GM20431 (cell line): ENCODE data around the gene KRTAP5-2.

Experiments
- in situ Hi-C: fragments of 300-500 bp; cut with MseI, MboI; formaldehyde crosslinking; loops from one replicate; pipeline ENCODE4 v1.15.0; 2020; ENCODE audit warnings: low sequenced_read_pairs; ENCODE audit not compliant: unreplicated experiment

KRTAP5-2 gene

DNA sequence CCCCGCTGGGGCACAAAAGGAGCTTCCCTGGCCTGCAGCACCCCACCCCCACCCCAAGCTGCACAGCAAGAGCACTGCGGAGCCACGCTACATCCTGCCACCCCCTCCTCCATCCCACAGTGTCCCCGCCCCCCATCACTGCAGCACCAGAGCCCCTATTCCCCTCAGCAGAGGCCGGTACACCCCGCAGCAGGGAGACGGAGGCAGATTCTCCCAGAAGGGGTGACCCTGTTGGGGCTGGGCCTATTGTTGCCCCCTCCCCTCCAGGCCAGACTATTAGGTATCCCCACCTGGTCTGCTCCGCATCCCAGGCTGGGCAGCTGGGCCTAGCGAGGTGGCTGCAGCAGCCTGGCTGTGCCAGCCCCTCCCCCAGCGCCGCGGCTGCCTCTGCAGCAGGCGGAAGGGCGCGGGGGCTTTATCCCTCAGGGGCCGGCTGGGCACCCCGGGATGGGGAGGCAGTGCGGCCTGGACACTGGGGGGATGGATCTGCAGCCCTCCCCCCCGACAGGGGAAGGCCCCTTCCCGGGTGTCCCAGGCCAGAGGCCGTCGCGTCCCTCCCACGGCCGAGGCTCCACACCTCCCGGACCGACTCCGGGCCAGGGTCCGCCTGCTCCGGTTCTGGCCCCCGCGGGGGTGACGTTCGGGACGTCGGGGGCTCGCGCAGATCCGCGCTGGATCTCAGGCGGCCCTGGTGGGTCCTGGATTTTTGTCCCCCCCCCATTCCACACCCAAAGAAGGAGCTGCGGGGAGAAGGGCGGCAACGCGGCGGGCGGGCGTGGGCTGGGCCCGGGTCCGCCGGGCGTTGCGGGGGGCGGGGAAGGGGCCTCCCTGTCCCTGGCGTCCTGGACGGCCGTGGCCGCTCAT lies 27.0 kb downstream of the KRTAP5-2 start:
- in situ Hi-C loops, result no loop called here

DNA sequence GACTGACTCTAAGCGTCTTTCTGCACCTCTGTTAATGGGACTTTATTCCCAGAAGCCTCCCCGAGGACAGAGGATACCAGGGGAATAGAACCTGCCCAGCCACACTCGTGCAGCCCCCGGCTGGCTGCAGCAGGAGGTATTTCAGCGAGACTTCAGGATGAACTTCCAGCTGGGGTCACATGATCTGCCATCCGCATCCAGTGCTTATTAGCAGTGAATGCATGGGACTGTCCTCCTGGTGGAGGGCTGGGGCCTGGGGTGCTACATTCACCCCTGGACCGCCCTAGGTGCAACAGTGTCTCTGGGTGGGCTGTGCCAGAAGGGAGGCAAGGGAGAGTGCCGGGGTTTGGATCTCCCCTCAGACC lies 27.6 kb downstream of the KRTAP5-2 start:
- in situ Hi-C loops, result no loop called here

DNA sequence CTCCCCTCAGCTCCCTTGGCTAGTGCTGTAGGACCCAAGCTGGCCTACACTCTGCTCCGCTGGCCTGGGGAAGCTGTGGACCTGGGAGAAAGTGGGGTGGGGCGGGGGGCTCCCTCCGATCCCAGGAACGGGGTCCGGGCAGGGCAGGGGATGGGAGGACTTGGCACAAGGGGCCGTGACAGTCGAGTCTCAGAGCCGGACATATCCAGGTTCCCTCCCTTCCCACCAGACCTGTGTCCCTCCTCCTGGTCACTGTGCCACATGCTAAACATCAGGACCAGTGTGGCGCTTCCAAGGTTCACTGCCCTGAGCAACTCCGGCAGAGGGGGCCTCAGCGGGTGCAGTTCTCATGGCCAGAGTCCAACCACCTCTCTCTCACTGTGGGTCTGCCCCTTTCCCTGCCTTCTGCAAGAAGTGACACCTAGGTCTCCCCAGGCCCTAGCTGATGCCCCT lies 28.1 kb downstream of the KRTAP5-2 start:
- in situ Hi-C loops, result no loop called here

DNA sequence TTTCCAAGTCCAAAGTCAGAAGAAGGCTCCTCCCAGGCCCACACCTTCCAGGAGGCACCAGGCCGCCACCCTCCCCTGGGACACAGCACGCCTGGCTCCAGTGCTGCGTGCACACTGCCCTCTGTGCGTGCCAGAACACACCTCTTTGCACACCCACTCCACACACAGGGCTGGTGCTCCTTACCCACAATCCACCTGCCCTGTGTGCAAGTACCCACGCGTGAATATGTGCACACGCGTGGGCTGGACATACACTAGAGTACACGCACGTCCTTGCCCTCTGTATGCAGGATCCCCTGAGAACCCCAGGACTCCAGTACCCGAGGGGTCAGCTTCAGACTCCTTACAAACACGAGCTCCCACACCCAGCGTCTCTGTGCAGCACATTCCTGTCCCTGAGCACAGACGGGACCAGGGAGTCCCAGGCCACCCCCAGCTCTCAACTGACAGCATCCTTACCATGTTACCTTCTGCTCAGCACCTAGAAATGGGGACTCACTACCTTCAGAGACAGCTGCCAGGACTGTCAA lies 28.8 kb downstream of the KRTAP5-2 start:
- in situ Hi-C loops, result no loop called here

DNA sequence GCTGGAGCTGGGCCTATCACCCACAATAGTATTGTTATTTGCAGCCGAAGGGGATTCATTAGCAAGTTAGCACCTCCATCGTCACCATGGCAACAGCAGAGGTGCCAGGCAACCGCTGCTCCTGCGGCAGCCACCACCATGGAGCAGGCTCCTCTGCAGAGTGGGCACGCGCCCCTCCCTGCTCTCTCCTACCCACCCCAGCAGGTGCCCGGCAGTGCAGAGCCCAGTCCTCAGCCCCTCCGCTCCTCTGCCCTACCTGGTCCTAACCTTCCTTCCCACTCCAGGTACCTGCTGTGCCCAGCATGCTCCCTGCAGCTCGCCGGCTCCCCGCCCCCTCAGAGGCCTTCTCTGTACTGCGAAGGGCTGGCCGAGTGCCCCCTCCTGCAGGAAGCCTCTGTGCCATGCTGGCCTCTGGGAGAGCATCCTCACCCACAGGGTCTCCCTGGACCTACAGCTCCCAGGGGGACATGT lies 29.6 kb downstream of the KRTAP5-2 start:
- in situ Hi-C loops, result no loop called here

DNA sequence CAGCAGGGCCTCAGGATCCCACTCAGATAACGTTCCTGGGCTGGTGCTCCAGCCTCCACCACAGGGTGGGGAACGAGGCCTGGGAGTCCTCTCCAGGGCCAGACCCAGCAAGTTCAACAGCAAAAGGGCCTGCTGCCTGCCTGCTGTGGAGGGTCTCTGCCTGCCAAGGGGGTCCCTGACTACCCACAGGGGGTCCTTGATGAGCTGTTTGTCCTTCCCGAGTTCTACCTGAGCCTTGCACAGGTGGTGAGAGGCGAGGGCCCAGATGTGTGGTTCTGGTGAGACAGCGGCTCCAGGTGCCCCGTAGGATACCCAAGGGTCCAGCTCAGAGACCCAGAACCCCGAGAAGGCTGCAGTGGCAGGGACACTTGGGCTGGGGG lies 30.4 kb downstream of the KRTAP5-2 start:
- in situ Hi-C loops, result no loop called here

DNA sequence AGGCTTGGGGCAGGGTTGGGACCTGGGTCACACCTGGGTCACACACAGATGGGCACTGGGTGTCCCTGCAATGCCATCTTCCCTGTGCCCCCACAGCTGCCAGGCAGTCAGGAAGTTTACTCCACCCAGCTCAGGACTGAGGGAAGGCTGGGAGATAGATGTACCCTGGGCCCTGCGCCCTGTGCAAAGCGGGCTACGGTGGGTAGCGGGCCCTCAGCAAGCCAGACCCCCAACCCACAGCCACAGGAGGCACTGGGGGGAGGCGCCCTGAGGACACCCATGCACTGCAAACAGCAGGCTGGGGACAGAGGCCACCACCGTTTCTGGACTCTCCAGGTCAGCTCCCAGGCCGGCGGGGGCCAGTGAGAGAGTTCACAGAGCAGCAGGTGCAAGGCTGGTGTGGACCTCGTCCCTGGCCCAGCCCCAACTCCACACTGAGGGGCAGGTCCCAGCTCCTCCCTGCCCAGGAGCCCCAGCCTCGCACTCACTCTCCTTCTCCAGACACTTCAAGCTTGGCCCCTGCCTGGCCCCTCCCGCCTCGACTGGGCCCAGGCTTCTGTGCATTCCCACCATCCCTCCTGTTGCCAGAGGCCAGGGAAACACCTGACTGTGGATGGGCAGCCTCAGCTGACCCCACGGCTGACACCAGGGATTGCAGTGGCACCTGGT lies 30.9 kb downstream of the KRTAP5-2 start:
- in situ Hi-C loops, result no loop called here

DNA sequence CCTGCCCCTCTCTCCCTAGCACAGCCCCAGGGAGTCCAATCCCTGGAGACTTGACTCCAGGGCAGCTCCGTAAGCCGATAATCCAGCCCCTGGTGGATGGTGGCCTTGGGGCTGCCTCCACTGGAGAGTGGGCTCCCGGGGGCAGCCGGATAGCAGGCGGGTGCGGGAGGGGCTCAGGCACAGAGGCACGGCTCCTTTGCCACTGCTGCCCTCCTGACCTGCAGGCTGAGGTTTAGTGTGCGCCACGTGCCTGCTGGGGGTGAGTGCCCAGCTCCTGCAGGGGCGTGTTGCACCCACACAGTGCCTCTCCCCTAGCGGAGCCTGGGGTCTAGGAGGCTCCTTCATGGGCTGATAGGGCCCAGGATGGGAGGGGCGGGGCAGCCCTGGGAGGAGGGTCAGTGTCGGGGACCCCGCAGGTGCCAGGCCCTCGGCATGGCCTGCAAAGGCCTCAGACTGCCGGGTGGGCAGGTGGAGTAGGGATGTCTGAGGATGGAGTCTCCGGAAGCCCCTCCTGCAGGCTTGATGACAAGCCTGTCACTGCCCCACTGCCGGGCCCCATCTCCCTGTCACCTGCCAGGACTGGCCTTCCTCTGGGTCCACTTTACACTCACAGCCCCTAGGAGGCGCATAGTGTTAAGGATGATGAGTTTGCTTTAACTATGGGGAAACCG lies 31.6 kb downstream of the KRTAP5-2 start:
- in situ Hi-C loops, result no loop called here

DNA sequence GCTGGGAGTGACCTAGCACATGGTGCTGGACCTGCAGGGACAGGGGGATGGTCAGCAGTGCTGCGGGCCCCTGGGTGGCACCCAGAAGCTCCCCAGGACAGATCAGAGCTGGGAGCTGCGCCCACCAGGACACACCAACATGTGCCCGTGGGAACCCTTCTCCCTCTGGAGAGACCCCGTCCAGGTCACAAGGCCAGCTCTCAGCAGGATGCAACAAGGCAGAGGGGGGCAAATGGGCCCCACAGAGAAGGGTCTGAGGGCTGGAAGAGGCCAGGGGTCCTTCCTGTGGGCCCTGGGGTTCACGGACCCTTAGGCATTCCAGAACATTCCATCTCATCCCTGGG lies 32.2 kb downstream of the KRTAP5-2 start:
- in situ Hi-C loops, result no loop called here

DNA sequence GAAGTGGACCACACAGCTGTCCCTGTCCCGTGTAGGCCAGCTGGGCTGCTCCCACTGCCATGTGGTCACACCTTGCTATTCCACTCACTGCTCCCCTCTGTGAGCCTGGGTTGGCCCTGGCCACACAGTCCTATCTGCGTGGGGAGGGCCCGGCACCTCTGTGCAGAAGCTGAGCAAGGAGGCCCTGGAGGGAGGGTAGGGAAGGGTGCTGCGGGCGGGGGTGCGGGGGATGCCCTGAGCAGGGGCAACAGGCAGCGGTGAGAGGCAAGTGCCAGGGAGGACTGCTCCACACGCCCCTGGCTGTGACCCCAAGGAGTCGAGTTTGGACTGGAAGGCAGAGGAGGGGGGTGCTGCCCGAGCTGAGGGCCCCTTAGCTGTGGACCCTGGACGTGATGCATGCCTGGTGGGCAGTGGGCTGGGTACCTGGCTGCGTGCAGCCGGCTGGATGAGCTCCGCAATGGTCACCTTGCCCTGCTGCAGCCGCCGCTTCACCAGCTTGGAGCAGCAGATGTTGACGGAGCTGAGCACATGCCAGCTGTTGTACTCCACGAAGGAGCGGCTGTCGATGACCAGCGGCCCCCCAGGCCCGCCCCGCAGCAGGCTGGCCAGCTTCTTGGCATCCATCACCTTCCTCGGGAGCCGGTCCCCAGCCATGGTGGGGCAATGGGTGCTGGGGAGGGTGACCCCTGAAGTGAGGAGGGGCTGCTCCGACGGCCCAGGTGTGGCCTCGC lies 32.8 kb downstream of the KRTAP5-2 start:
- in situ Hi-C loops, result no loop called here

DNA sequence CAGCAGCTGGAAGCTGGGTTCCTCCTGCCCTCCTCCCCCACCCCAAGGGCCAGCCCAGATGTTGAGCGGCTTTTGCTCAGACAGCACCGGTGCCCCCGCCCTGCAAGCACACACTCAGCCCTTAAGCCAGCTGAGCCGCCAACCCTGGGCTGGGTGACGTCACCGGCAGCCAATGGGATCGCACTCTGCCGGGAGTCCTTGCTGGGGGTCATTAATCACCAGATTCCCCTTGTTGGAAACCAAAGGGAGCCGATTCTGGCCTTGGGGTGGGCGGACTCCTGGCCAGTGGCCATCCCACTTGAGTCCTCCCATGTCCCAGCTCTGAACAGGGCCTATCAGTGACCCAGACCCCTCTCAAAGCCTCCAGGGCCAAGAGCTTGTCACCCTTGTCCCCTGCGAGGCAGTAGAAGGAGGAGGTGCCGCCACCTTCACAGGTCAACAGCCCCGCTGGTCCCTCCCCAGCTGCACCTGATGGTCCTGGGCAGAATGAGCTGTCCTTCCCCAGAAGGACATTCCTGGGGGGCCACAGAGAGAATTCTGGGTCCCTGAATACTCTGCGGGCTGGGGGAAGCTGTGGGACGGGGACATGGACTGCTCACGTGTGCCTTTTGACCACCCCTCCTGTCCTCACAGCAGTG lies 33.4 kb downstream of the KRTAP5-2 start:
- in situ Hi-C loops, result no loop called here

DNA sequence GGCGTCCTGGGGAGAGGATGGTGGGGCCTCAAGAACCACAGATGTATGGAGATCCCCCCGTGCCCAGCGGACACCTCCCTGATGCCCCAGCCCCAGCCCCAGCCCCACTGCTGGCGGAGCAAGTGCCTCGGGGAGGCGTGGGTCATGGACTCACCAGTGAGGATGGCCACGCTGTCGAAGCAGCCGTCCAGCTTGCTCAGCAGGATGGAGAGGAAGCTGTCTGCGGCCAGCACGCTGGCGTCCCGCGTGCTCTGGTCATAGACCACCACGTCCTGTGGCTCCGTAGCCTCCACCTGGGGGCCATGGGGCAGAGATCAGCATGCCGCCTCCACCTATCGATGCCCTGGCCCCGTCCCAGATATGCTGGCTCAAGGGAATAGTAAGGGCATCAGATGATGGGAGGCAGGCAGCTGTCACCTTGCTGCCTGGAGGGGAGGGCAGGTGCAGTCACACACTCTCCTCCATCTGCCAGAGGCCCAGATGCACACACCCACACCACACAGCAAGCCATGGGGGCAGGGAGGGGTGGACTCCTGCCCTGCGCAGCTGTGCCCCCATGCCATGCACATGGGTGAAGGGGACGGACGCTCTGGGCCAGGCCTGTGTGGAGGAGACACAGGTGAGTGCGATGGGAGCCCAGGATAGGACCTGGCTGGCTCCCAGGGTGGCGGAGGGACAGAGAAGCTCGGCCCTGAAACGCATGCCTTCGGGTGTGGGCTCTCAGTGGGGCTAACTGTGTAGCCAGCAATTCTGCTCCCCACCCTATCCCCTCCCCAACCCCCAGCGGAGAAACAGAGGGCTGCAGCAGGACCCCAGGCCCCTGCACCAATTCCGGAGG lies 34.2 kb downstream of the KRTAP5-2 start:
- in situ Hi-C loops, result no loop called here

DNA sequence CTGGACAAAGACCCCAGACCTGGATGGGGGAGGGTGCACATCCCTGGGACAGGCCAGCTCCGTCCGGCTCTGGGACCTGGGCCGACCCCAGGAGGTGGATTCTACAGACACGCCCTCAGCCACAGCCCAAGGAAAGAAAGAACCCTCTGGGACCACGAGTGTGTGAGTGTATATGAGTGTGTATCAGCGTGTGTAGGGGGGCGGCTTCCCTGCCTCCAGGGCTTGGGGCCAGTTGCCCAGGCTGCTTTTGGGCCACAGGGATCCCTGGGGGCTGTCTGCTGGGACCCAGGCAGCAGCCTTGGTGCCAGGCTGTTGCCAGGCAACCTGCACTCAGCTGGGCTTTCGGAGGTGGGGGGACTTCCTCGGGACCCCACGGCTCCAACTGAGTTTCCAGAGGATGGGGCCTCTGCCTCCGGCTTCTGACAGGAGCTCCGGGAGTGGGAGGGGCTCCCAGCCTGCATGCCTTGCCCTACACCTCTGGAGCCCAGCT lies 34.9 kb downstream of the KRTAP5-2 start:
- in situ Hi-C loops, result no loop called here

DNA sequence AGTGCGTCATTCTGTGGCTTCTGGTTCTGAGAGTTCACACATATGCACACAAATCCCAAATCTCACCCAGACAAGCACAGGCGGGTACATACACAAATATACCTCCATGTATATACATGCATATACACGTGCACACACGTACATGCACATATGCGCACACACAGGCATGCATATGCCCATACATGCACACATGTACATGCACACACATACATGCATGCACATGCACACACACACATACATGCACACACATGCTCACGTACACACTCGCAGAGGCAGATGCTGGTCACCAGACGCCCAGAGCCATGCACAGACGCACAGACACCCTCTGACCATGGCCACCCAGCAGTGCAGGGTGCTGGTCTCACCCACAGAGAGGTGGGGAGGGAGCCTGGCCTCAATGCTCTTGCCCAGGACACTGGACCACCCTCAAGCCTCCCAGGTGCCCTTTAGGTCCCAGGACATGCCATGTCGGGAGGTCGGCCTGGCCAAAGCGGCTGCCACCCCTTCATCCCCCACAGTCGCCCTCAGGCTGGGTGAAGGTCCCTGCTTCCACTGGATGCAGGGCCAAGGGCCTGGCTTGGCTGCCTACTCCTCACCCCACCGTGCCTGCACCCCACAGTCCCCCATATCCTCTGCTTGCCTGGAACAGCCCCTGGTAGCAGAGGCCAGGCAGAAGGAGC lies 35.5 kb downstream of the KRTAP5-2 start:
- in situ Hi-C loops, result no loop called here

DNA sequence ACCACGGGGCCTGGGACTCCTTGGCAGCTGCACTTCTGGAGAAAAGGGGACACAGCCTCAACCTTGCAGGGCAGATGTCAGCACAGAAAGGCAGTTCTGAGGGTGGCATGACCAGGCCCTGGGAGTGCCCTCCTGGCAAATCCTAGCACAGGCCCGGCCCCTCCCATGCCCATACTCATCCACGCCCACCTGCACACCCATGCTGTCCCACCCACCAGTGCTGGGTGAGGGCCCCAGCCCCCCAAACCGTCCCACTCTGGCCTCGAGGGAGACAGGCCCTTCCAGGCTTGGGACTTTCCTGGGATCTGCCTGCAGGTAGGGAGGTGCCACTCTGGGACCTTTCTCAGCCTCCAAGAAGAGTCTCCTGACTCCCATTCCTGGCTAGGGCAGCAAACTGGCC lies 36.1 kb downstream of the KRTAP5-2 start:
- in situ Hi-C loops, result no loop called here

DNA sequence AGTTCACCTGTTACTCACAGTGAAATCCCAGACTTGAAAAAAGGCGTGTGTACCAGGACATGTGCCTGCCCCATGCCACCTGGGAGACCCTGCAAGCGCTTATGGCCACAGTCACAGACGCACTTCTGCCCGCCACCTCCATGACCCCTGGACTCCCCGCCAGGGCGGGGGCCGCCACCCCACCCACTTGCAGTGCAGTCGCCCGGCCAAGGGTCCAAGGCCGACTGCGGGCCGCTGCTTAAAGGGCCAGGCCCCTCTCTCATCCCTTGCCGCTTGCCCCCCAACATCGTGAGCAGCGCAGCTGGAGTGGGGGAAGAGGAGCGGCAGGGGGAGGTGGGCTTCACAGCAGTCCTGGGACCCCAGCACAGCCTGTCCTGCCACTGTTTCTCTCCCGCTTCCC lies 36.8 kb downstream of the KRTAP5-2 start:
- in situ Hi-C loops, result no loop called here

DNA sequence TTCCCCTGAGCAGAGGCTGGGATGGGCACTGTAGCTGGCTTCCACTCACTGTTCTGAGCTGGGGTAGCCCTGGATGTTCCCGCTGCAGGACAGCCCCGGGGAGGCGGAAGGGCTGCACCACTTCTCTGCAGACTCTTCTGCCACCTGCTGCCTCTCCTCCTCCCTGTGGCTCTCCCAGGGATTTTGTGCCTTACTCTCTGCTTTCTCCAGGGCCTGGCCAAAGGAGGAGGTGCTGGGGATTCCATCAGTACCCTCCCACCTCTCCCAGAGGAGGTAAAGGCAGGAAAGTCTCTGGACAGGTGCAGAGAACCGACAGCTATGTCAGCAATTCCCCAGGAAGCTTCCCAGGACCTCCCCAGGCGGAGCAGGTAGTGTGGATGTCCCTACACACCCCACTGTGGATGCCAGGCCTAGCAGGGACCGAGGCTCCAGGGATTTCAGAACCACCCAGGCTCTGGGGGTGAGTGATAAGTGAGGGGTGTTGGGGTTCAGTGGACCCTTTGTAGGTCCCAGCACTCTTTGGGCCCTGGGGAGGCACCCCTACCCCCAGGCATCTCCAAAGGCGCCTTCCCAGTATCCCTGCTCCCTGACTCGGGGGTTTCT lies 37.3 kb downstream of the KRTAP5-2 start:
- in situ Hi-C loops, result no loop called here
